Gastroesophageal sphincter (tissue), 3 donors: ENCODE data around the gene PIK3IP1.

Experiments
- CTCF ChIP-seq, 4 experiments: fragments of 200-600 bp in 2 of 4; fragments of 450-650 bp in 2 of 4; sonication (generic) in 1 of 4; IDR thresholded peaks; one replicate each; pipeline ENCODE4 v1.5.1; 2017 to 2019; ENCODE audit warnings: antibody characterized with exemption in 4 of 4, mild to moderate bottlenecking in 2 of 4, moderate library complexity in 2 of 4
- EP300 ChIP-seq: sonication (generic); formaldehyde crosslinking; IDR thresholded peaks from one replicate; pipeline ENCODE4 v1.6.1; 2017; ENCODE audit warnings: antibody characterized with exemption, mild to moderate bottlenecking
- POLR2A ChIP-seq, 2 donors: fragments of 450-650 bp; IDR thresholded peaks; one replicate each; pipeline ENCODE4 v1.6.1; 2017; ENCODE audit warnings: antibody characterized with exemption in 2 of 2, mild to moderate bottlenecking in 2 of 2, moderate library complexity in 1 of 2
- POLR2AphosphoS5 ChIP-seq: sonication (generic); formaldehyde crosslinking; IDR thresholded peaks from one replicate; pipeline ENCODE4 v1.6.1; 2017; ENCODE audit warnings: antibody characterized with exemption

- TF ChIP-seq CTCF (IDR thresholded peaks at IDR 0.05) (no peak), POLR2A (IDR thresholded peaks at IDR 0.05) (no peak), POLR2AphosphoS5 (no peak), EP300 (no peak)
Measured at GRCh38 chr22:31259798-31260473, 32.4 kb downstream of the PIK3IP1 start.
